Chondrocyte (in vitro differentiated cells): ENCODE measurements around the gene RANBP17. TPM values are rescaled to one million over a fixed set of nuclear protein-coding genes. Genes with fewer than 3 reads are reported as not detected.
"Not testable (repeated sequence)": the region's sequence is repeated elsewhere in the genome, so short reads cannot be mapped to it uniquely, and the experiment has no call there.

Experiments
- DNase-seq: peaks from one replicate; pipeline ENCODE4 v3.0.0; 2021; ENCODE audit warnings: mixed read lengths, low spot score
- H3K27ac Mint-ChIP-seq: one replicate; pipeline ENCODE4 v1.8.0; 2021; ENCODE audit warnings: mild to moderate bottlenecking, moderate library complexity, mixed read lengths; ENCODE audit not compliant: unreplicated experiment
- H3K27me3 Mint-ChIP-seq: 2 replicates; pipeline ENCODE4 v1.8.0; 2021; ENCODE audit warnings: low read depth, mixed read lengths
- H3K36me3 Mint-ChIP-seq: 2 replicates; pipeline ENCODE4 v1.8.0; 2021; ENCODE audit warnings: low read depth, mixed read lengths
- H3K4me1 Mint-ChIP-seq: 2 replicates; pipeline ENCODE4 v1.8.0; 2021; ENCODE audit warnings: low read depth, mild to moderate bottlenecking, mixed read lengths
- H3K4me3 Mint-ChIP-seq: one replicate; pipeline ENCODE4 v1.8.0; 2021; ENCODE audit warnings: mild to moderate bottlenecking, moderate library complexity, mixed read lengths; ENCODE audit not compliant: unreplicated experiment
- H3K9me3 Mint-ChIP-seq: 2 replicates; pipeline ENCODE4 v1.8.0; 2021; ENCODE audit warnings: low read depth, mixed read lengths
- total RNA-seq: library from RNA; stranded (reverse); gene quantifications from 3 replicates; pipeline ENCODE4 v1.2.1, GENCODE V29; 2021
- TF ChIP-seq, protein P1 (sequence below): fragments of 200-600 bp; sonication (generic); IDR thresholded peaks from 2 replicates; pipeline ENCODE4 v1.5.0; 2021; ENCODE audit warnings: antibody characterized with exemption, mild to moderate bottlenecking, moderate library complexity

RANBP17 gene
- total RNA-seq, 1 donor from 2014 or later, result 24.5 TPM

GRCh38 chr5:170960567-170960966, 98.7 kb downstream of the RANBP17 start:
- no peak overlapping the region for H3K4me3 Mint-ChIP-seq

GRCh38 chr5:170963521-170963920, 101.7 kb downstream of the RANBP17 start:
- H3K4me1 Mint-ChIP-seq, result peaks cover 10% of the 10 kb centered on the region
- H3K9me3 Mint-ChIP-seq, result no peaks in the 10 kb centered on the region
- no peak overlapping the region for H3K4me3 Mint-ChIP-seq
- no peak for DNase-seq
- TF ChIP-seq, protein P1, sequence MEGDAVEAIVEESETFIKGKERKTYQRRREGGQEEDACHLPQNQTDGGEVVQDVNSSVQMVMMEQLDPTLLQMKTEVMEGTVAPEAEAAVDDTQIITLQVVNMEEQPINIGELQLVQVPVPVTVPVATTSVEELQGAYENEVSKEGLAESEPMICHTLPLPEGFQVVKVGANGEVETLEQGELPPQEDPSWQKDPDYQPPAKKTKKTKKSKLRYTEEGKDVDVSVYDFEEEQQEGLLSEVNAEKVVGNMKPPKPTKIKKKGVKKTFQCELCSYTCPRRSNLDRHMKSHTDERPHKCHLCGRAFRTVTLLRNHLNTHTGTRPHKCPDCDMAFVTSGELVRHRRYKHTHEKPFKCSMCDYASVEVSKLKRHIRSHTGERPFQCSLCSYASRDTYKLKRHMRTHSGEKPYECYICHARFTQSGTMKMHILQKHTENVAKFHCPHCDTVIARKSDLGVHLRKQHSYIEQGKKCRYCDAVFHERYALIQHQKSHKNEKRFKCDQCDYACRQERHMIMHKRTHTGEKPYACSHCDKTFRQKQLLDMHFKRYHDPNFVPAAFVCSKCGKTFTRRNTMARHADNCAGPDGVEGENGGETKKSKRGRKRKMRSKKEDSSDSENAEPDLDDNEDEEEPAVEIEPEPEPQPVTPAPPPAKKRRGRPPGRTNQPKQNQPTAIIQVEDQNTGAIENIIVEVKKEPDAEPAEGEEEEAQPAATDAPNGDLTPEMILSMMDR, result no peak
- H3K27ac Mint-ChIP-seq, result no peak overlapping the region
- H3K27me3 Mint-ChIP-seq, result no peaks in the 10 kb centered on the region
- H3K36me3 Mint-ChIP-seq, result peaks cover 5% of the 10 kb centered on the region

More at GRCh38 chr5:170960567-170960966, 98.7 kb downstream of the RANBP17 start:
- peaks cover 5% of the 10 kb centered on the region for H3K36me3 Mint-ChIP-seq
- H3K27me3 Mint-ChIP-seq, result no peaks in the 10 kb centered on the region
- no peak overlapping the region for H3K27ac Mint-ChIP-seq
- TF ChIP-seq, protein P1, result no peak
- H3K4me1 Mint-ChIP-seq, result peaks cover 15% of the 10 kb centered on the region
- H3K9me3 Mint-ChIP-seq, result no peaks in the 10 kb centered on the region
- no peak for DNase-seq

GRCh38 chr5:170974461-170974860, 112.6 kb downstream of the RANBP17 start:
- TF ChIP-seq, protein P1, result no peak
- no peak overlapping the region for H3K4me3 Mint-ChIP-seq
- peaks cover 7% of the 10 kb centered on the region for H3K36me3 Mint-ChIP-seq
- no peaks in the 10 kb centered on the region for H3K4me1 Mint-ChIP-seq
- no peaks in the 10 kb centered on the region for H3K27me3 Mint-ChIP-seq
- no peak for DNase-seq
- H3K9me3 Mint-ChIP-seq, result peaks cover 7% of the 10 kb centered on the region
- no peak overlapping the region for H3K27ac Mint-ChIP-seq

GRCh38 chr5:170980261-170980660, 118.4 kb downstream of the RANBP17 start:
- H3K4me1 Mint-ChIP-seq, DNase-seq, H3K27ac Mint-ChIP-seq, H3K27me3 Mint-ChIP-seq, H3K4me3 Mint-ChIP-seq: not testable (repeated sequence)
- peaks cover 22% of the 10 kb centered on the region for H3K36me3 Mint-ChIP-seq
- H3K9me3 Mint-ChIP-seq, result peaks cover 14% of the 10 kb centered on the region

GRCh38 chr5:170985486-170985885, 123.7 kb downstream of the RANBP17 start:
- Mint-ChIP-seq H3K4me3 (no peak overlapping the region), H3K27ac (no peak overlapping the region), H3K36me3 (peaks cover 9% of the 10 kb centered on the region), H3K9me3 (no peaks in the 10 kb centered on the region), H3K27me3 (no peaks in the 10 kb centered on the region), H3K4me1 (no peaks in the 10 kb centered on the region)
- TF ChIP-seq, protein P1, result no peak
- DNase-seq, result no peak

- no peaks in the 10 kb centered on the region for H3K9me3 Mint-ChIP-seq
- no peaks in the 10 kb centered on the region for H3K27me3 Mint-ChIP-seq
- DNase-seq, result no peak
These were observed 124.8 kb downstream of the RANBP17 start for GRCh38 chr5:170986598-170986997.

More at GRCh38 chr5:170986598-170986997, 124.8 kb downstream of the RANBP17 start:
- Mint-ChIP-seq H3K36me3 (peaks cover 2% of the 10 kb centered on the region), H3K27ac (no peak overlapping the region), H3K4me3 (no peak overlapping the region), H3K4me1 (no peaks in the 10 kb centered on the region)
- TF ChIP-seq, protein P1, result peak; percentile 76
